A549 (cell line): ENCODE data around the gene CTBP2. TPM values are rescaled to one million over a fixed set of nuclear protein-coding genes. Genes with fewer than 3 reads are reported as not detected.

ENCODE experiments used
- ATAC-seq, 2 experiments: fragments of 200-7000 bp in 1 of 2; fragments of >200 bp in 1 of 2; cut with Nextera tagmentation in 1 of 2; cut with Tn5 transposase in 1 of 2; 3 replicates each; pipeline versions ENCODE4 v1.8.0 to v1.9.1; 2018 to 2020; ENCODE audit warnings: mild to moderate bottlenecking in 1 of 2, moderate library complexity in 1 of 2
- CTCF ChIA-PET: fragments of 300-600 bp; sonication (Branson Sonifier 250); formaldehyde crosslinking; extraction: SDS; loops from one replicate; lab custom pipeline; 2021; ENCODE audit warnings: antibody characterized with exemption, inconsistent platforms; lab: Yijun Ruan, JAX
- POLR2A ChIA-PET: fragments of 350-600 bp; formaldehyde crosslinking; extraction: SDS; loops from one replicate; lab custom pipeline; 2021; ENCODE audit warnings: antibody characterized with exemption, inconsistent platforms; lab: Yijun Ruan, JAX
- DNase-seq, 2 experiments: peaks; one replicate each; pipeline versions ENCODE4 v3.0.0 to v3.0.0-alpha.2; 2011 to 2016; ENCODE audit warnings: low read depth in 1 of 2, low spot score in 1 of 2
- FAIRE-seq: peaks from 2 replicates; lab custom pipeline; 2011; peaks lifted over from hg19 to GRCh38; lab: Jason Lieb, UNC
- H3K27ac ChIP-seq, 2 experiments: fragments of >200 bp; sonication (Bioruptor Twin); formaldehyde crosslinking; 3 replicates each; pipeline ENCODE4 v1.5.1; 2016 to 2017
- H3K4me1 ChIP-seq: fragments of >200 bp; sonication (Bioruptor Twin); formaldehyde crosslinking; 3 replicates; pipeline ENCODE4 v1.6.1; 2016
- H3K4me2 ChIP-seq: fragments of >200 bp; sonication (Bioruptor Twin); formaldehyde crosslinking; 3 replicates; pipeline ENCODE4 v1.6.1; 2016
- H3K4me3 ChIP-seq: fragments of >200 bp; sonication (Bioruptor Twin); formaldehyde crosslinking; 3 replicates; pipeline ENCODE4 v1.5.1; 2016
- H3K9me3 ChIP-seq: fragments of >200 bp; sonication (Bioruptor Twin); formaldehyde crosslinking; 3 replicates; pipeline ENCODE4 v1.6.1; 2016
- ATOH8 ChIP-seq: fragments of 250-450 bp; sonication (Bioruptor Pico); IDR thresholded peaks from 2 replicates; pipeline ENCODE4 v1.5.0; 2020; ENCODE audit warnings: low read depth, mild to moderate bottlenecking, moderate library complexity
- BCL3 ChIP-seq: fragments of >200 bp; sonication (Bioruptor Twin); formaldehyde crosslinking; IDR thresholded peaks from 3 replicates; pipeline ENCODE4 v1.6.1; 2016
- CBX8 ChIP-seq: fragments of 200-600 bp; sonication (generic); IDR thresholded peaks from 2 replicates; pipeline ENCODE4 v1.6.1; 2016
- CHD2 ChIP-seq: fragments of 150-350 bp; IDR thresholded peaks from 2 replicates; pipeline ENCODE4 v1.6.1; 2014; ENCODE audit warnings: low read length; ENCODE audit not compliant: partially characterized antibody
- CHD4 ChIP-seq: fragments of 200-600 bp; sonication (generic); IDR thresholded peaks from 2 replicates; pipeline ENCODE4 v1.6.1; 2016; ENCODE audit warnings: antibody characterized with exemption, mild to moderate bottlenecking, borderline replicate concordance
- CTCF ChIP-seq: fragments of >200 bp; sonication (Bioruptor Twin); formaldehyde crosslinking; IDR thresholded peaks from 3 replicates; pipeline ENCODE4 v1.5.1; 2016
- ELK1 ChIP-seq: fragments of 150-350 bp; IDR thresholded peaks from 2 replicates; pipeline ENCODE4 v1.6.1; 2014; ENCODE audit warnings: low read depth, mild to moderate bottlenecking, low read length
- EP300 ChIP-seq, 2 experiments: fragments of >200 bp; sonication (Bioruptor Twin); formaldehyde crosslinking; IDR thresholded peaks; 2 replicates in 1 of 2; 3 replicates in 1 of 2; pipeline ENCODE4 v1.6.1; 2016 to 2017
- FOSL2 ChIP-seq, 2 experiments: fragments of 450-650 bp in 1 of 2; fragments of >200 bp in 1 of 2; sonication (Bioruptor Twin) in 1 of 2; formaldehyde crosslinking; IDR thresholded peaks; 2 replicates each; pipeline versions ENCODE4 v1.5.0 to v1.6.1; 2016 to 2020; ENCODE audit warnings: mild to moderate bottlenecking in 1 of 2, moderate library complexity in 1 of 2
- FOXS1 ChIP-seq: fragments of 250-450 bp; sonication (Bioruptor Pico); IDR thresholded peaks from 2 replicates; pipeline ENCODE4 v1.5.0; 2020; ENCODE audit warnings: mild to moderate bottlenecking, moderate library complexity
- HOXB13 ChIP-seq: fragments of 250-450 bp; sonication (Bioruptor Pico); IDR thresholded peaks from 2 replicates; pipeline ENCODE4 v1.5.0; 2020; ENCODE audit warnings: low read depth, mild to moderate bottlenecking, moderate library complexity
- JUN ChIP-seq, 2 experiments: fragments of >200 bp; sonication (Bioruptor Twin); formaldehyde crosslinking; IDR thresholded peaks; 2 replicates in 1 of 2; 3 replicates in 1 of 2; pipeline ENCODE4 v1.6.1; 2016 to 2017
- JUNB ChIP-seq: fragments of >200 bp; sonication (Bioruptor Twin); formaldehyde crosslinking; IDR thresholded peaks from 2 replicates; pipeline ENCODE4 v1.6.1; 2016
- MAFK ChIP-seq: fragments of 450-650 bp; IDR thresholded peaks from 2 replicates; pipeline ENCODE4 v1.6.1; 2014; ENCODE audit not compliant: partially characterized antibody
- MAZ ChIP-seq: fragments of 150-350 bp; IDR thresholded peaks from 2 replicates; pipeline ENCODE4 v1.6.1; 2014; ENCODE audit warnings: antibody characterized with exemption, low read depth, low read length, borderline replicate concordance
- MYC ChIP-seq: IDR thresholded peaks from 2 replicates; pipeline ENCODE4 v1.6.1; 2012; ENCODE audit warnings: mild to moderate bottlenecking, inconsistent platforms, low read length, improper control_type of control experiment, borderline replicate concordance
- NPAS2 ChIP-seq: fragments of 250-450 bp; sonication (Bioruptor Pico); IDR thresholded peaks from 2 replicates; pipeline ENCODE4 v1.8.0; 2022; ENCODE audit warnings: mild to moderate bottlenecking, moderate library complexity, borderline replicate concordance
- PHF8 ChIP-seq: fragments of 200-600 bp; sonication (generic); IDR thresholded peaks from 2 replicates; pipeline ENCODE4 v1.6.1; 2016; ENCODE audit warnings: low read depth, mild to moderate bottlenecking, antibody characterized with exemption, moderate library complexity, borderline replicate concordance
- POLR2A ChIP-seq: IDR thresholded peaks from 2 replicates; pipeline ENCODE4 v1.6.1; 2012; ENCODE audit warnings: mild to moderate bottlenecking, low read length
- RAD21 ChIP-seq, 2 experiments: fragments of >200 bp in 1 of 2; sonication (Bioruptor Twin) in 1 of 2; formaldehyde crosslinking in 1 of 2; IDR thresholded peaks in 1 of 2; conservative IDR thresholded peaks in 1 of 2; 2 replicates in 1 of 2; 3 replicates in 1 of 2; pipeline ENCODE4 v1.6.1; 2012 to 2018; ENCODE audit warnings: inconsistent platforms in 1 of 2
- RCOR1 ChIP-seq: fragments of 150-350 bp; IDR thresholded peaks from 2 replicates; pipeline ENCODE4 v1.6.1; 2014; ENCODE audit warnings: antibody characterized with exemption, low read length, low read depth
- SREBF2 ChIP-seq: fragments of 450-650 bp; IDR thresholded peaks from 2 replicates; pipeline ENCODE4 v1.6.1; 2014; ENCODE audit warnings: mild to moderate bottlenecking, moderate library complexity
- TFCP2L1 ChIP-seq: fragments of 250-450 bp; sonication (Bioruptor Pico); IDR thresholded peaks from 2 replicates; pipeline ENCODE4 v1.5.0; 2021; ENCODE audit warnings: mild to moderate bottlenecking
- TP53 ChIP-seq: fragments of 250-450 bp; sonication (Bioruptor Pico); IDR thresholded peaks from 2 replicates; pipeline ENCODE4 v1.5.0; 2021; ENCODE audit warnings: mild to moderate bottlenecking, moderate library complexity
- ZFP36 ChIP-seq: fragments of 450-650 bp; IDR thresholded peaks from 2 replicates; pipeline ENCODE4 v1.6.1; 2014; ENCODE audit warnings: borderline replicate concordance; ENCODE audit not compliant: partially characterized antibody
- ZSCAN20 ChIP-seq: fragments of 250-450 bp; sonication (Bioruptor Pico); IDR thresholded peaks from 2 replicates; pipeline ENCODE4 v1.8.0; 2022; ENCODE audit warnings: mild to moderate bottlenecking, moderate library complexity
- WGBS: methylation state at CpG from one replicate; pipeline ENCODE4 v1.1.6; 2017; ENCODE audit errors: missing lambda C conversion rate; 5-methylcytosine and 5-hydroxymethylcytosine counted together
- polyA plus RNA-seq, 4 experiments: library from polyadenylated mRNA; depleted of rRNA in 3 of 4; stranded (reverse); fragments of >200 nt; fragmentation: RNase III in 1 of 4; extraction: RNeasy Plus Mini Kit Qiagen cat#74134 plus additional on column Dnase treatment in 1 of 4; gene quantifications; 2 replicates in 3 of 4; 3 replicates in 1 of 4; pipeline ENCODE4 v1.2.3, GENCODE V29; 2011 to 2017
- TF ChIP-seq, protein P1 (sequence below): fragments of >200 bp; sonication (Bioruptor Twin); formaldehyde crosslinking; IDR thresholded peaks from 2 replicates; pipeline ENCODE4 v1.6.1; 2016
- TF ChIP-seq, protein P2 (sequence below): IDR thresholded peaks from 2 replicates; pipeline ENCODE4 v1.6.1; 2012; ENCODE audit warnings: low read depth, borderline replicate concordance
- TF ChIP-seq, protein P3 (sequence below): fragments of 450-650 bp; IDR thresholded peaks from 2 replicates; pipeline ENCODE4 v1.6.1; 2014; ENCODE audit warnings: antibody characterized with exemption

Gene CTBP2
- polyA plus RNA-seq, 2 of the 4 experiments (the other 2 are of a cell fraction): 74.9 to 78.9 TPM

- TF ChIP-seq SREBF2 (no peak), FOXS1 (no peak), MAZ (no peak), POLR2A (no peak), HOXB13 (CRISPR knock-in tag) (no peak), CBX8 (no peak), JUNB (no peak), NPAS2 (CRISPR knock-in tag) (no peak), CHD2 (no peak), MYC (no peak), RAD21 (conservative IDR thresholded peaks at IDR 0.05 in 1 of 2, IDR thresholded peaks at IDR 0.05 in 1 of 2) (no peak), PHF8 (no peak), MAFK (no peak)
- TF ChIP-seq, protein P1, sequence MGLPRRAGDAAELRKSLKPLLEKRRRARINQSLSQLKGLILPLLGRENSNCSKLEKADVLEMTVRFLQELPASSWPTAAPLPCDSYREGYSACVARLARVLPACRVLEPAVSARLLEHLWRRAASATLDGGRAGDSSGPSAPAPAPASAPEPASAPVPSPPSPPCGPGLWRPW: no peak
- ChIA-PET POLR2A (no interaction called here), CTCF (interaction anchor here (0.6 to 2.0 kb wide), 4 partner anchors 17 to 428 kb away, joined by 4 to 9 read pairs (median 4); no protein-coding TSS in a partner anchor)
- no peak overlapping the region for H3K4me3 ChIP-seq
- H3K4me1 ChIP-seq: peaks cover 31% of the 10 kb centered on the region
- FAIRE-seq (no peak), DNase-seq (no peak), ATAC-seq (no peak)
- H3K4me2 ChIP-seq: no peak overlapping the region
- no peaks in the 10 kb centered on the region for H3K9me3 ChIP-seq
- 92% methylated on average over 14 of the region's 14 CpGs for WGBS
- H3K27ac ChIP-seq: no peak overlapping the region
These were observed 81.2 kb downstream of the CTBP2 start for GRCh38 chr10:125079091-125079600.

- H3K4me2 ChIP-seq: no peak overlapping the region
- ChIA-PET POLR2A (no interaction called here), CTCF (interaction anchor here (3.6 to 7.6 kb wide), 2 partner anchors 15 to 29 kb away, joined by 15 to 50 read pairs; no protein-coding TSS in a partner anchor)
- H3K4me3 ChIP-seq: no peak overlapping the region
- H3K9me3 ChIP-seq: no peaks in the 10 kb centered on the region
- ATAC-seq: no peak
- 92% methylated on average over 14 of the region's 14 CpGs for WGBS
- H3K27ac ChIP-seq: no peak overlapping the region
- no peak for FAIRE-seq
- DNase-seq: no peak
- H3K4me1 ChIP-seq: peaks cover 10% of the 10 kb centered on the region; the same call in 2 of the 3 replicates
- TF ChIP-seq BCL3: no peak
- TF ChIP-seq ZSCAN20 (CRISPR knock-in tag): no peak
- no peak for TF ChIP-seq JUN (IDR thresholded peaks at IDR 0.05)
- TF ChIP-seq ELK1: no peak
- TF ChIP-seq, protein P2, sequence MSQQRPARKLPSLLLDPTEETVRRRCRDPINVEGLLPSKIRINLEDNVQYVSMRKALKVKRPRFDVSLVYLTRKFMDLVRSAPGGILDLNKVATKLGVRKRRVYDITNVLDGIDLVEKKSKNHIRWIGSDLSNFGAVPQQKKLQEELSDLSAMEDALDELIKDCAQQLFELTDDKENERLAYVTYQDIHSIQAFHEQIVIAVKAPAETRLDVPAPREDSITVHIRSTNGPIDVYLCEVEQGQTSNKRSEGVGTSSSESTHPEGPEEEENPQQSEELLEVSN: no peak
- TF ChIP-seq TFCP2L1 (CRISPR knock-in tag): no peak
- TF ChIP-seq JUNB: no peak
- TF ChIP-seq, protein P3, sequence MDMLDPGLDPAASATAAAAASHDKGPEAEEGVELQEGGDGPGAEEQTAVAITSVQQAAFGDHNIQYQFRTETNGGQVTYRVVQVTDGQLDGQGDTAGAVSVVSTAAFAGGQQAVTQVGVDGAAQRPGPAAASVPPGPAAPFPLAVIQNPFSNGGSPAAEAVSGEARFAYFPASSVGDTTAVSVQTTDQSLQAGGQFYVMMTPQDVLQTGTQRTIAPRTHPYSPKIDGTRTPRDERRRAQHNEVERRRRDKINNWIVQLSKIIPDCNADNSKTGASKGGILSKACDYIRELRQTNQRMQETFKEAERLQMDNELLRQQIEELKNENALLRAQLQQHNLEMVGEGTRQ: no peak
- no peak for TF ChIP-seq ATOH8 (CRISPR knock-in tag)
- TF ChIP-seq RCOR1: no peak
- no peak for TF ChIP-seq ZFP36
- no peak for TF ChIP-seq EP300 (IDR thresholded peaks at IDR 0.05)
- no peak for TF ChIP-seq TP53 (CRISPR knock-in tag)
- no peak for TF ChIP-seq CTCF
- no peak for TF ChIP-seq CHD4
- TF ChIP-seq MAFK: no peak
- TF ChIP-seq FOSL2 (IDR thresholded peaks at IDR 0.05): no peak
- no peak for TF ChIP-seq FOSL2 (CRISPR knock-in tag; IDR thresholded peaks at IDR 0.05)
- TF ChIP-seq MYC: no peak
These were observed 83.3 kb downstream of the CTBP2 start for GRCh38 chr10:125076891-125077541.
